Smooth muscle cell (in vitro differentiated cells): Measurements from ENCODE around the gene FAM153A. TPM values are rescaled to one million over a fixed set of nuclear protein-coding genes. Genes with fewer than 3 reads are reported as not detected.
"Not testable (repeated sequence)": the region's sequence is repeated elsewhere in the genome, so short reads cannot be mapped to it uniquely, and the experiment has no call there.

Experiments
- DNase-seq: peaks from one replicate; lab custom pipeline; 2025; ENCODE audit not compliant: unreplicated experiment; lab: John Stamatoyannopoulos, UW
- H2AFZ ChIP-seq: fragments of 200-600 bp; sonication (generic); 2 replicates; pipeline ENCODE4 v1.6.0; 2016; ENCODE audit warnings: antibody characterized with exemption, low read depth, mild to moderate bottlenecking
- H3F3A ChIP-seq: fragments of 200-600 bp; sonication (generic); 2 replicates; pipeline ENCODE4 v1.6.0; 2017; ENCODE audit warnings: antibody characterized with exemption, low read depth
- H3K27ac ChIP-seq: fragments of 200-600 bp; sonication (generic); 2 replicates; pipeline ENCODE4 v1.5.1; 2016; ENCODE audit warnings: low read depth, mild to moderate bottlenecking
- H3K27me3 ChIP-seq: fragments of 200-600 bp; sonication (generic); 2 replicates; pipeline ENCODE4 v1.6.1; 2016; ENCODE audit warnings: low read depth, mild to moderate bottlenecking
- H3K36me3 ChIP-seq: fragments of 200-600 bp; sonication (generic); 2 replicates; pipeline ENCODE4 v1.5.1; 2016; ENCODE audit warnings: low read depth
- H3K4me1 ChIP-seq: fragments of 200-600 bp; sonication (generic); 2 replicates; pipeline ENCODE4 v1.5.1; 2016; ENCODE audit warnings: low read depth
- H3K4me2 ChIP-seq: fragments of 200-600 bp; sonication (generic); 2 replicates; pipeline ENCODE4 v1.6.0; 2016; ENCODE audit warnings: mild to moderate bottlenecking
- H3K4me3 ChIP-seq: fragments of 200-600 bp; sonication (generic); 2 replicates; pipeline ENCODE4 v1.5.1; 2016; ENCODE audit warnings: mild to moderate bottlenecking
- H3K79me2 ChIP-seq: fragments of 200-600 bp; sonication (generic); 2 replicates; pipeline ENCODE4 v1.6.0; 2016; ENCODE audit warnings: low read depth, mild to moderate bottlenecking
- H3K9ac ChIP-seq: fragments of 200-600 bp; sonication (generic); 2 replicates; pipeline ENCODE4 v1.6.0; 2016; ENCODE audit warnings: low read depth
- H3K9me3 ChIP-seq: fragments of 200-600 bp; sonication (generic); replicated peaks from 2 replicates; pipeline ENCODE4 v1.5.1; 2016; ENCODE audit warnings: low read depth
- H4K20me1 ChIP-seq: fragments of 200-600 bp; sonication (generic); 2 replicates; pipeline ENCODE4 v1.6.0; 2016; ENCODE audit warnings: low read depth
- WGBS: methylation state at CpG from one replicate; pipeline ENCODE4 v1.1.7; 2016; ENCODE audit warnings: low lambda C conversion rate; 5-methylcytosine and 5-hydroxymethylcytosine counted together
- polyA plus RNA-seq: library from polyadenylated mRNA; unstranded; fragments of >200 nt; fragmentation: Nextera tagmentation; extraction: Ambion mirVana; gene quantifications from 2 replicates; pipeline ENCODE4 v1.2.1, GENCODE V29; 2016
- total RNA-seq: library from RNA; depleted of rRNA; stranded (reverse); fragments of >200 nt; gene quantifications from 2 replicates; pipeline ENCODE4 v1.2.3, GENCODE V29; 2014

Gene FAM153A
- total and polyA plus RNA-seq, 2 experiments from 2014 or later, result 0.04 TPM; not detected in 1

- not testable (repeated sequence) for H2AFZ ChIP-seq, DNase-seq, H3K36me3 ChIP-seq, H3K9me3 ChIP-seq, H3K27me3 ChIP-seq, H3K27ac ChIP-seq, H3K4me2 ChIP-seq, H3F3A ChIP-seq, H3K79me2 ChIP-seq, H4K20me1 ChIP-seq, H3K4me1 ChIP-seq, H3K4me3 ChIP-seq, H3K9ac ChIP-seq
- no CpG with 5 or more reads among the region's 8 CpGs for WGBS
Measured at GRCh38 chr5:177719989-177720388, 62.7 kb downstream of the FAM153A start.

GRCh38 chr5:177715423-177715822, 67.3 kb downstream of the FAM153A start:
- H3K27me3 ChIP-seq, H4K20me1 ChIP-seq, H3K27ac ChIP-seq, H3K9me3 ChIP-seq, H3K36me3 ChIP-seq, H3K9ac ChIP-seq, DNase-seq, H3K79me2 ChIP-seq, H2AFZ ChIP-seq, H3K4me3 ChIP-seq, H3K4me2 ChIP-seq, H3K4me1 ChIP-seq, H3F3A ChIP-seq: not testable (repeated sequence)
- 69% methylated on average over 1 of the region's 1 CpG for WGBS

GRCh38 chr5:177696100-177696499, 86.6 kb downstream of the FAM153A start:
- DNase-seq, H3K9me3 ChIP-seq, H3K27ac ChIP-seq, H3K9ac ChIP-seq, H3K79me2 ChIP-seq, H3K4me1 ChIP-seq, H3K4me2 ChIP-seq, H3F3A ChIP-seq, H3K4me3 ChIP-seq, H3K27me3 ChIP-seq, H3K36me3 ChIP-seq, H2AFZ ChIP-seq, H4K20me1 ChIP-seq: not testable (repeated sequence)
- 91% methylated on average over 11 of the region's 22 CpGs for WGBS

- H2AFZ ChIP-seq, H3K27ac ChIP-seq, H4K20me1 ChIP-seq, H3K27me3 ChIP-seq, H3K4me1 ChIP-seq, H3K36me3 ChIP-seq, H3K79me2 ChIP-seq, H3K9ac ChIP-seq, H3K9me3 ChIP-seq, H3K4me3 ChIP-seq, H3K4me2 ChIP-seq, H3F3A ChIP-seq, DNase-seq: not testable (repeated sequence)
- 88% methylated on average over 9 of the region's 12 CpGs for WGBS
Measured at GRCh38 chr5:177695356-177695930, 87.3 kb downstream of the FAM153A start.

GRCh38 chr5:177694518-177694835, 88.2 kb downstream of the FAM153A start:
- not testable (repeated sequence) for H4K20me1 ChIP-seq, H3F3A ChIP-seq, H3K27ac ChIP-seq, H3K4me3 ChIP-seq, H3K9me3 ChIP-seq, H3K27me3 ChIP-seq, H3K36me3 ChIP-seq, H3K9ac ChIP-seq, DNase-seq, H3K4me2 ChIP-seq, H3K4me1 ChIP-seq, H2AFZ ChIP-seq, H3K79me2 ChIP-seq
- no CpG with 5 or more reads among the region's 2 CpGs for WGBS

- not testable (repeated sequence) for H3K9me3 ChIP-seq, H3K27ac ChIP-seq, DNase-seq, H3K4me2 ChIP-seq, H3F3A ChIP-seq, H4K20me1 ChIP-seq, H3K4me3 ChIP-seq, H3K79me2 ChIP-seq, H3K9ac ChIP-seq, H3K36me3 ChIP-seq, H3K4me1 ChIP-seq, H2AFZ ChIP-seq, H3K27me3 ChIP-seq
- 68% methylated on average over 6 of the region's 8 CpGs for WGBS
Measured at GRCh38 chr5:177693671-177694517, 88.8 kb downstream of the FAM153A start.

- not testable (repeated sequence) for H3K27ac ChIP-seq, H3K4me2 ChIP-seq, H3K9me3 ChIP-seq, H3K27me3 ChIP-seq, H2AFZ ChIP-seq, H3K79me2 ChIP-seq, H3K9ac ChIP-seq, H3K36me3 ChIP-seq, DNase-seq, H3K4me1 ChIP-seq, H3F3A ChIP-seq, H3K4me3 ChIP-seq, H4K20me1 ChIP-seq
- WGBS, result 61% methylated on average over 4 of the region's 7 CpGs
Measured at GRCh38 chr5:177692969-177693368, 89.7 kb downstream of the FAM153A start.

- not testable (repeated sequence) for H3K9ac ChIP-seq, H3K27ac ChIP-seq, H3K27me3 ChIP-seq, H3F3A ChIP-seq, H3K4me3 ChIP-seq, H3K4me1 ChIP-seq, H4K20me1 ChIP-seq, H3K79me2 ChIP-seq, DNase-seq, H2AFZ ChIP-seq, H3K4me2 ChIP-seq, H3K9me3 ChIP-seq, H3K36me3 ChIP-seq
- WGBS, result 54% methylated on average over 1 of the region's 1 CpG
Measured at GRCh38 chr5:177692507-177692906, 90.2 kb downstream of the FAM153A start.
